NCI-H774 (cell line): ENCODE measurements around the gene KDM3B.

Experiments used
- DNase-seq: peaks from one replicate; lab custom pipeline; 2025; lab: John Stamatoyannopoulos, UW

KDM3B gene

GRCh38 chr5:138449501-138450239 lies 97.2 kb downstream of the KDM3B start:
- DNase-seq: peak; percentile 70

- no peak for DNase-seq
These were observed 98.5 kb downstream of the KDM3B start for GRCh38 chr5:138450971-138451370.

GRCh38 chr5:138452720-138453119 lies 100.2 kb downstream of the KDM3B start:
- DNase-seq: no peak

- DNase-seq: no peak
These were observed 101.1 kb downstream of the KDM3B start for GRCh38 chr5:138453590-138453989.

GRCh38 chr5:138454121-138454520 lies 101.6 kb downstream of the KDM3B start:
- DNase-seq: no peak

GRCh38 chr5:138455232-138455930 lies 102.9 kb downstream of the KDM3B start:
- no peak for DNase-seq

- no peak for DNase-seq
These were observed 105.2 kb downstream of the KDM3B start for GRCh38 chr5:138457531-138458275.

- no peak for DNase-seq
These were observed 105.9 kb downstream of the KDM3B start for GRCh38 chr5:138458384-138458783.

- DNase-seq: no peak
These were observed 106.4 kb downstream of the KDM3B start for GRCh38 chr5:138458856-138459255.

GRCh38 chr5:138459311-138459933 lies 106.9 kb downstream of the KDM3B start:
- DNase-seq: no peak

- DNase-seq: no peak
These were observed 107.7 kb downstream of the KDM3B start for GRCh38 chr5:138460032-138460693.

GRCh38 chr5:138461343-138462125 lies 109.0 kb downstream of the KDM3B start:
- no peak for DNase-seq

GRCh38 chr5:138463419-138464007 lies 111.0 kb downstream of the KDM3B start:
- DNase-seq: no peak

- peak; percentile 93 for DNase-seq
These were observed 111.5 kb downstream of the KDM3B start for GRCh38 chr5:138464008-138464387.

- peak; percentile 97 for DNase-seq
These were observed 112.1 kb downstream of the KDM3B start for GRCh38 chr5:138464388-138465260.

GRCh38 chr5:138465261-138466124 lies 113.0 kb downstream of the KDM3B start, which contains the start of gene EGR1:
Gene EGR1 (plus strand): TSS chr5:138465479. CDS start chr5:138465762, 283 bp downstream.
- DNase-seq: peak; percentile 91

GRCh38 chr5:138466125-138466899 lies 113.8 kb downstream of the KDM3B start:
- no peak for DNase-seq
